Esophagus squamous epithelium (tissue), 5 donors: Measurements from ENCODE around the gene TNS1. TPM values are rescaled to one million over a fixed set of nuclear protein-coding genes. Genes with fewer than 3 reads are reported as not detected.

Source experiments
- DNase-seq: peaks from one replicate; lab custom pipeline; 2025; lab: John Stamatoyannopoulos, UW
- H3K27ac ChIP-seq, 4 donors: fragments of 200-600 bp; sonication (generic); one replicate each; pipeline ENCODE4 v1.5.1; 2016 to 2019; ENCODE audit warnings: mild to moderate bottlenecking in 1 of 4
- H3K27me3 ChIP-seq, 4 donors: fragments of 200-600 bp; sonication (generic); 1 replicate in 3 of 4; 2 replicates in 1 of 4; pipeline versions ENCODE4 v1.5.1 to v1.6.0; 2017 to 2021; ENCODE audit warnings: antibody characterized with exemption in 1 of 4
- H3K36me3 ChIP-seq, 3 donors: fragments of 200-600 bp; sonication (generic); one replicate each; pipeline ENCODE4 v1.5.1; 2016 to 2019
- H3K4me1 ChIP-seq, 3 donors: fragments of 200-600 bp; sonication (generic); one replicate each; pipeline ENCODE4 v1.5.1; 2017 to 2019
- H3K4me3 ChIP-seq, 4 donors: fragments of 200-600 bp; sonication (generic); 1 replicate in 3 of 4; 2 replicates in 1 of 4; pipeline ENCODE4 v1.5.1; 2016 to 2019; ENCODE audit warnings: mild to moderate bottlenecking in 2 of 4, moderate library complexity in 1 of 4
- H3K9me3 ChIP-seq, 3 donors: fragments of 200-600 bp; sonication (generic); one replicate each; pipeline ENCODE4 v1.5.1; 2016 to 2019
- POLR2A ChIP-seq, 4 donors: fragments of 450-650 bp; IDR thresholded peaks; one replicate each; pipeline ENCODE4 v1.6.1; 2017; ENCODE audit warnings: antibody characterized with exemption in 4 of 4, mild to moderate bottlenecking in 4 of 4, moderate library complexity in 3 of 4
- WGBS, 2 donors: methylation state at CpG; one replicate each; pipeline ENCODE4 v1.1.5; 2018; 5-methylcytosine and 5-hydroxymethylcytosine counted together
- intact Hi-C: fragments of 100-400 bp; cut with DNase I; formaldehyde crosslinking; loops from one replicate; pipeline ENCODE4 v1.15.0; 2022
- total RNA-seq, 4 donors: library from RNA; depleted of rRNA; stranded (reverse); fragments of >200 nt; gene quantifications; one replicate each; pipeline ENCODE4 v1.1.0, GENCODE V29; 2016
- TF ChIP-seq, protein P1 (sequence below), 6 experiments: fragments of 450-650 bp in 4 of 6; fragments of 200-600 bp in 2 of 6; sonication (generic) in 2 of 6; IDR thresholded peaks; one replicate each; pipeline ENCODE4 v1.5.1; 2016 to 2019; ENCODE audit warnings: antibody characterized with exemption in 6 of 6, mild to moderate bottlenecking in 4 of 6, moderate library complexity in 4 of 6
- donor health status: DM: yes; HTN: yes; CAD: no.

The TNS1 gene
- total RNA-seq, 4 donors from 2014 or later, result 34.7 to 201 (median 59.2) TPM

DNA sequence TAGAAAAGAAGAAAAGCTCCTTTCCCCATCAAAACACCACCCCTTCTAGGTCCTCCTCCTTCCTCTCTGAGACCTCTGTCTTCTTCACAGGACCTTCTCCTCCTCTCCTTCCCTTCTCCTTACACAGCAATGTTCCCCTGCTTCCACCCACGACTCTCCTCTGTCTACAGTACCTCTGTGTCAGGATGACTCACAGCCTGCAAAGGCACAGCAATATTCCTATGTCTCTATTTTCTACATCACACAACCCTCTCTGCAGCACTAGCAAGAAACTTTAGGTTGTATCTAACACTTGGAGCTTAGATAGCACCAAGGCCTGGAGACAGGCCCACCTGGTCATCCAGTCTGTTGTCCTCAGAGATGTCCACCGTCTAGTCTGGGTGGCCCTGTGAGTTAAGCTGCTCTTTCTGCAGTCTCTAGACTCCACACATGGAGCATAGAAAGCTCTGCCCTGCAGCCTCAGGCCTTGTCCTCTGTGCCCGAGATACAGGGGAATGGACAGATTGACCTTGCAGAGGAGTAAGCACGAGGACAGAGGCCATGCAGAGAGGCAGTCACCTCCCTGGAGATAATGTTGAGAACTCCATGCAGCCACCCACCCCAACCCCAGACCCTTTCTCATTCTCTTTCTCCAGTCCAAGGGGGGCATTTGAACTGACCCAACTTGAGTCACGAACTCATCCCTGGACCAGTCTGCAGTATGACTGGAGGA is 212.0 kb downstream of the TNS1 start:
- no peak for DNase-seq
- Histone ChIP-seq H3K27me3 (no peaks in the 10 kb centered on the region), H3K27ac (peak overlapping the region in 2 of 4 donors; percentile 52 to 57), H3K9me3 (no peaks in the 10 kb centered on the region), H3K36me3 (peaks cover 0 to 11% (median 0%) of the 10 kb centered on the region in 3 donors), H3K4me1 (peaks cover 0 to 23% (median 6%) of the 10 kb centered on the region in 3 donors), H3K4me3 (no peak overlapping the region)
- no peak for TF ChIP-seq POLR2A (IDR thresholded peaks at IDR 0.05)
- TF ChIP-seq, protein P1, sequence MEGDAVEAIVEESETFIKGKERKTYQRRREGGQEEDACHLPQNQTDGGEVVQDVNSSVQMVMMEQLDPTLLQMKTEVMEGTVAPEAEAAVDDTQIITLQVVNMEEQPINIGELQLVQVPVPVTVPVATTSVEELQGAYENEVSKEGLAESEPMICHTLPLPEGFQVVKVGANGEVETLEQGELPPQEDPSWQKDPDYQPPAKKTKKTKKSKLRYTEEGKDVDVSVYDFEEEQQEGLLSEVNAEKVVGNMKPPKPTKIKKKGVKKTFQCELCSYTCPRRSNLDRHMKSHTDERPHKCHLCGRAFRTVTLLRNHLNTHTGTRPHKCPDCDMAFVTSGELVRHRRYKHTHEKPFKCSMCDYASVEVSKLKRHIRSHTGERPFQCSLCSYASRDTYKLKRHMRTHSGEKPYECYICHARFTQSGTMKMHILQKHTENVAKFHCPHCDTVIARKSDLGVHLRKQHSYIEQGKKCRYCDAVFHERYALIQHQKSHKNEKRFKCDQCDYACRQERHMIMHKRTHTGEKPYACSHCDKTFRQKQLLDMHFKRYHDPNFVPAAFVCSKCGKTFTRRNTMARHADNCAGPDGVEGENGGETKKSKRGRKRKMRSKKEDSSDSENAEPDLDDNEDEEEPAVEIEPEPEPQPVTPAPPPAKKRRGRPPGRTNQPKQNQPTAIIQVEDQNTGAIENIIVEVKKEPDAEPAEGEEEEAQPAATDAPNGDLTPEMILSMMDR (IDR thresholded peaks at IDR 0.05), result no peak
- WGBS, 2 donors, result 40 to 55% methylated on average over 3 to 4 of the region's 5 CpGs
- intact Hi-C loops, result no loop called here

DNA sequence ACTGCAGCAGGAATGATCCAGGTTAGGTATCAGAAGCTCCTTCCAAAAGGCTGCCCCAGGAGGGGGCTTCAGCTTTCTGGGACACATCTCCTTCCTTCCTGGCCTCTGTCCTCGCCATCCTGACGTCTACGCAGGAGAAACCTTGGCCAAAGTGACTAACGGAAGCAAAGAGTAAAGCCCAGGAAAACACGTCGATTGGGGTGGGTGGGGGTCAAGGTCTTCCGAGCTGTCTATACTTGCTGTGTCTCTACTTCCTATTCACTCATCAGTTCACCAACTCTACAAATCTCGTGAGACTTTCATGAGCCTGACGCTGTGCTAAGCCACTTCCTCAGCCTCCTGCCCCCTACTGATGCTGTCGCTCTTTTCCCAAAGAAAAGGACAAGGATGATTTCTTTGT is 212.6 kb downstream of the TNS1 start:
- WGBS, 2 donors, result 60 to 69% methylated on average over 10 of the region's 10 CpGs
- peak overlapping the region in 2 of 4 donors; percentile 52 to 57 for H3K27ac ChIP-seq
- peak overlapping the region in 2 of 4 donors; percentile 16 to 20 for H3K4me3 ChIP-seq
- no peaks in the 10 kb centered on the region for H3K9me3 ChIP-seq
- peaks cover 0 to 27% (median 11%) of the 10 kb centered on the region in 3 donors for H3K4me1 ChIP-seq
- no peak for DNase-seq
- intact Hi-C loops, result no loop called here
- H3K27me3 ChIP-seq, result no peaks in the 10 kb centered on the region
- H3K36me3 ChIP-seq, result peaks cover 0 to 11% (median 0%) of the 10 kb centered on the region in 3 donors
- no peak for TF ChIP-seq POLR2A (IDR thresholded peaks at IDR 0.05)
- TF ChIP-seq, protein P1 (IDR thresholded peaks at IDR 0.05), result no peak

DNA sequence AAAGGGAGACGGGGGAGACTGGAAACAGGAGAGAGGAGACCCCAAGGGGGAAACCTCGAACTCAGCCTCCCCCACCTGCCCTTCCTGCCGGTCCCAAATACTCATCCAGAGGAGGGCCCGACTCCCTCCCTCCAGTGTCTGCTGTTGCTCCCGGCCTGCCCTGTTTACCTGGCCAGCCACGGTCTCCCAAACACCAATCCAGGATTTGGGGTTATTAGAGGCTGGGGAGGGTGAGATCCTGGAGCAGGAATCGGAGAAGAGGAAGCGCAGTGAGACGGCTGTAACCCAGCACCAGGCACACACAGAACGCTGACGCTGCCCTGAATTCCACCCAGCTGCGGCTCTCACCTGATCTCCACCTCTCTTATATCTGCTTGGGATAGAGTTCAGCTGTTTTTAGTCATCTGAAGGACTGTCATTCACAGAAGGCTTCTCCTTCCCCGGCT is 213.0 kb downstream of the TNS1 start:
- intact Hi-C loops, result loop anchor here (5.0 to 10.0 kb wide), 3 partner anchors 98 to 275 kb away; partner anchors contain the start of gene RUFY4
- no peaks in the 10 kb centered on the region for H3K27me3 ChIP-seq
- H3K27ac ChIP-seq, result peak overlapping the region in 3 of 4 donors; percentile 21 to 57 (median 52)
- WGBS, 2 donors, result 55 to 61% methylated on average over 6 to 12 of the region's 13 CpGs
- peaks cover 0 to 29% (median 11%) of the 10 kb centered on the region in 3 donors for H3K4me1 ChIP-seq
- peaks cover 0 to 11% (median 0%) of the 10 kb centered on the region in 3 donors for H3K36me3 ChIP-seq
- no peaks in the 10 kb centered on the region for H3K9me3 ChIP-seq
- H3K4me3 ChIP-seq, result peak overlapping the region in 2 of 4 donors; percentile 16 to 20
- TF ChIP-seq, protein P1 (IDR thresholded peaks at IDR 0.05), result no peak
- no peak for TF ChIP-seq POLR2A (IDR thresholded peaks at IDR 0.05)
- no peak for DNase-seq

DNA sequence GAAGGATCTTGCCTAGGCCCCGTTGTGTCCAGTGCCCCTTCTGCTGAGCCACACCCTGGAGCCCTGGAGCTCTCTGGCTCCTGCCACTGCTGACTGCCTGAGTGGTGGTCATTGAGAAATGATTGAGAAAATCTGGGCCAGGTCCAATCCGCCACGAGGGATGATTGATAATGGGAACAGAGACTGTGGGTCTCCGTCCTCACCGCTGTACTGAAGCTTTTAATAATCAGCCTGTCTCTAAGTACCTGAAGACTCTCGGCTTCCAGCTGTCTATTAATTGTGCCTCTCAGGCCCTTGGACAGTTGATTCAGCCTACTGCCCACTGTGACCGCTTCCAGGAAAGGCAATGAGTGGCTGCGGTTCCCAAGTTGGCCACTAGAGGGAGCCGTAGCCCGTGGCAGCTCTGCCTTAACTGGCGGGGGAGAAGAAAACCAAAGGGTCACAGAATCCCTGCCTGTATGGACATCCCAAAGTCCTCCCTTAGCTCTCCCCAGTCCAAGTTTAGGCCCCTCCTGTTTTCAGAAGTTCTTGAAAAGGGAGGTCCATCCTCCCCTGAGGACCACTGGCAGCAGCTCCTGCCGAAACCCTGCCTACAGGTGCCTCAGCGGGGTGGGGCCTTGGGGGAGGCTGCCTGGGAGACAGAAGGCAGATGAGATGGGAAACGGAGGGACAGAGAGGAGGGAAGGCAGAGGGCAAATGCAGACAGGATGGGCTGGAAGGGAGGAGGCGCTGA is 213.6 kb downstream of the TNS1 start:
- no peaks in the 10 kb centered on the region for H3K27me3 ChIP-seq
- peaks cover 0 to 11% (median 0%) of the 10 kb centered on the region in 3 donors for H3K36me3 ChIP-seq
- DNase-seq, result no peak
- intact Hi-C loops, result loop anchor here (5.0 to 10.0 kb wide), 3 partner anchors 98 to 276 kb away; partner anchors contain the start of gene RUFY4
- TF ChIP-seq, protein P1 (IDR thresholded peaks at IDR 0.05), result peak; percentile 84 to 99 (median 98)
- no peak for TF ChIP-seq POLR2A (IDR thresholded peaks at IDR 0.05)
- WGBS, 2 donors, result 36 to 60% methylated on average over 9 to 13 of the region's 15 CpGs
- H3K4me3 ChIP-seq, result peak overlapping the region in 2 of 4 donors; percentile 16 to 20
- H3K9me3 ChIP-seq, result no peaks in the 10 kb centered on the region
- peaks cover 0 to 29% (median 11%) of the 10 kb centered on the region in 3 donors for H3K4me1 ChIP-seq
- peak overlapping the region in 3 of 4 donors; percentile 21 to 57 (median 52) for H3K27ac ChIP-seq
